OCI-LY7 (cell line): ENCODE results near the gene FLRT2. TPM values are rescaled to one million over a fixed set of nuclear protein-coding genes. Genes with fewer than 3 reads are reported as not detected.

Experiments used
- BruUV-seq: library from RNA; stranded (reverse); fragments of 400-500 nt; replicated peaks from 2 replicates; lab custom pipeline; 2021; lab: Mats Ljungman, UMichigan
- CTCF ChIA-PET: fragments of 300-600 bp; sonication (Branson Sonifier 250); formaldehyde crosslinking; loops from one replicate; lab custom pipeline; 2022; ENCODE audit warnings: antibody characterized with exemption; ENCODE audit not compliant: unreplicated experiment; lab: Charles Lee
- POLR2A ChIA-PET: fragments of 300-600 bp; sonication (Branson Sonifier 250); formaldehyde crosslinking; loops from one replicate; lab custom pipeline; 2022; ENCODE audit warnings: antibody characterized with exemption; lab: Charles Lee
- DNase-seq: peaks from one replicate; pipeline ENCODE4 v3.0.0-alpha.2; 2015; ENCODE audit warnings: low spot score
- H2AFZ ChIP-seq: fragments of 200-600 bp; sonication (generic), shearing (Covaris generic); 2 replicates; pipeline ENCODE4 v1.6.1; 2014; ENCODE audit warnings: mild to moderate bottlenecking, antibody characterized with exemption, low read length, moderate library complexity
- H3K27ac ChIP-seq: fragments of 200-600 bp; sonication (generic); 2 replicates; pipeline ENCODE4 v1.5.1; 2014; ENCODE audit warnings: mixed run types, low read depth, mild to moderate bottlenecking, moderate library complexity, low read length, inconsistent platforms; ENCODE audit not compliant: poor library complexity, severe bottlenecking
- H3K36me3 ChIP-seq: fragments of 200-600 bp; sonication (generic); 2 replicates; pipeline ENCODE4 v1.6.1; 2014; ENCODE audit warnings: mild to moderate bottlenecking, antibody characterized with exemption, low read length, moderate library complexity, mixed read lengths; ENCODE audit not compliant: insufficient read depth
- H3K4me1 ChIP-seq: fragments of 200-600 bp; sonication (generic); 2 replicates; pipeline ENCODE4 v1.5.1; 2014; ENCODE audit warnings: mild to moderate bottlenecking, low read length; ENCODE audit not compliant: insufficient read depth, poor library complexity, severe bottlenecking
- H3K4me2 ChIP-seq: fragments of 200-600 bp; sonication (generic); 2 replicates; pipeline ENCODE4 v1.6.1; 2014; ENCODE audit warnings: mild to moderate bottlenecking, low read length
- H3K4me3 ChIP-seq: fragments of 200-600 bp; sonication (generic); 2 replicates; pipeline ENCODE4 v1.5.1; 2014; ENCODE audit warnings: mild to moderate bottlenecking, low read depth, low read length; ENCODE audit not compliant: poor library complexity, severe bottlenecking
- H3K79me2 ChIP-seq: fragments of 200-600 bp; sonication (generic); 2 replicates; pipeline ENCODE4 v1.6.1; 2016; ENCODE audit warnings: low read depth, mild to moderate bottlenecking, low read length, moderate library complexity, mixed read lengths; ENCODE audit not compliant: insufficient read depth
- H3K9me2 ChIP-seq: fragments of 200-600 bp; sonication (generic); 2 replicates; pipeline ENCODE4 v1.6.1; 2016; ENCODE audit warnings: mild to moderate bottlenecking, low read length, mixed read lengths; ENCODE audit not compliant: insufficient read depth
- H3K9me3 ChIP-seq: fragments of 200-600 bp; sonication (generic); 2 replicates; pipeline ENCODE4 v1.6.1; 2014; ENCODE audit warnings: mild to moderate bottlenecking, mixed run types, low read length, mixed read lengths
- H4K20me1 ChIP-seq: fragments of 200-600 bp; sonication (generic); 2 replicates; pipeline ENCODE4 v1.6.1; 2014; ENCODE audit warnings: mild to moderate bottlenecking, antibody characterized with exemption, low read length, moderate library complexity, mixed read lengths; ENCODE audit not compliant: insufficient read depth
- CTCF ChIP-seq: fragments of 200-600 bp; sonication (generic); conservative IDR thresholded peaks from 2 replicates; pipeline ENCODE4 v1.5.1; 2014; ENCODE audit warnings: mild to moderate bottlenecking, antibody characterized with exemption, low read length, moderate library complexity, mixed read lengths
- EZH2phosphoT487 ChIP-seq: fragments of 200-600 bp; sonication (generic); IDR thresholded peaks from 2 replicates; pipeline ENCODE4 v1.6.1; 2018; ENCODE audit warnings: low read depth, borderline replicate concordance, mild to moderate bottlenecking, mixed run types, antibody characterized with exemption, low read length, moderate library complexity, mixed read lengths
- intact Hi-C: fragments of 100-400 bp; cut with micrococcal nuclease; formaldehyde crosslinking; loops from one replicate; pipeline ENCODE4 v1.10.0; 2022; ENCODE audit not compliant: unreplicated experiment
- total RNA-seq, 2 experiments: library from RNA; depleted of rRNA in 1 of 2; stranded (reverse); fragments of >200 nt in 1 of 2; shearing (Covaris generic) in 1 of 2; gene quantifications; 2 replicates each; pipeline ENCODE4 v1.2.3, GENCODE V29; 2014 to 2022

The FLRT2 gene
- total RNA-seq, 2 experiments from 2014 or later, result not detected

GRCh38 chr14:85576218-85576617, 46.3 kb downstream of the FLRT2 start:
- Histone ChIP-seq H3K36me3 (no peaks in the 10 kb centered on the region), H3K4me3 (no peak overlapping the region), H3K9me3 (no peaks in the 10 kb centered on the region), H2AFZ (no peak overlapping the region), H3K9me2 (no peaks in the 10 kb centered on the region), H3K4me2 (no peak overlapping the region), H3K79me2 (no peaks in the 10 kb centered on the region), H4K20me1 (no peaks in the 10 kb centered on the region), H3K4me1 (no peaks in the 10 kb centered on the region), H3K27ac (no peak overlapping the region)
- intact Hi-C loops, result no loop called here
- BruUV-seq, result no TSS peak
- TF ChIP-seq EZH2phosphoT487, result no peak
- no peak for TF ChIP-seq CTCF
- no peak for DNase-seq
- POLR2A ChIA-PET, result interaction anchor here (1.1 to 1.6 kb wide), 2 partner anchors 10 to 324 kb away, joined by 3 read pairs; no protein-coding TSS in a partner anchor
- CTCF ChIA-PET, result no interaction called here

- Histone ChIP-seq H3K4me2 (no peak overlapping the region), H3K9me3 (no peaks in the 10 kb centered on the region), H3K4me3 (no peak overlapping the region), H3K9me2 (no peaks in the 10 kb centered on the region), H3K27ac (no peak overlapping the region), H3K36me3 (no peaks in the 10 kb centered on the region), H2AFZ (no peak overlapping the region), H3K79me2 (no peaks in the 10 kb centered on the region), H3K4me1 (no peaks in the 10 kb centered on the region), H4K20me1 (no peaks in the 10 kb centered on the region)
- DNase-seq, result no peak
- ChIA-PET CTCF (no interaction called here), POLR2A (interaction anchor here (1.1 to 1.6 kb wide), 2 partner anchors 9 to 325 kb away, joined by 3 read pairs; no protein-coding TSS in a partner anchor)
- TF ChIP-seq CTCF (no peak), EZH2phosphoT487 (no peak)
- intact Hi-C loops, result no loop called here
- BruUV-seq, result no TSS peak
Observed at GRCh38 chr14:85576848-85577542, 47.1 kb downstream of the FLRT2 start.

GRCh38 chr14:85577543-85578114, 47.7 kb downstream of the FLRT2 start:
- H3K9me2 ChIP-seq, result no peaks in the 10 kb centered on the region
- BruUV-seq, result no TSS peak

More at GRCh38 chr14:85577543-85578114, 47.7 kb downstream of the FLRT2 start:
- no peak for DNase-seq
- intact Hi-C loops, result no loop called here
- TF ChIP-seq EZH2phosphoT487 (no peak), CTCF (no peak)
- H3K79me2 ChIP-seq, result no peaks in the 10 kb centered on the region
- CTCF ChIA-PET, result no interaction called here
- H2AFZ ChIP-seq, result no peak overlapping the region
- no peak overlapping the region for H3K4me3 ChIP-seq
- POLR2A ChIA-PET, result no interaction called here
- no peak overlapping the region for H3K27ac ChIP-seq
- no peaks in the 10 kb centered on the region for H4K20me1 ChIP-seq
- no peaks in the 10 kb centered on the region for H3K9me3 ChIP-seq
- no peaks in the 10 kb centered on the region for H3K36me3 ChIP-seq
- H3K4me1 ChIP-seq, result no peaks in the 10 kb centered on the region
- H3K4me2 ChIP-seq, result no peak overlapping the region
